Measurements from ENCODE around the gene KRTAP10-1.

The KRTAP10-1 gene

DNA sequence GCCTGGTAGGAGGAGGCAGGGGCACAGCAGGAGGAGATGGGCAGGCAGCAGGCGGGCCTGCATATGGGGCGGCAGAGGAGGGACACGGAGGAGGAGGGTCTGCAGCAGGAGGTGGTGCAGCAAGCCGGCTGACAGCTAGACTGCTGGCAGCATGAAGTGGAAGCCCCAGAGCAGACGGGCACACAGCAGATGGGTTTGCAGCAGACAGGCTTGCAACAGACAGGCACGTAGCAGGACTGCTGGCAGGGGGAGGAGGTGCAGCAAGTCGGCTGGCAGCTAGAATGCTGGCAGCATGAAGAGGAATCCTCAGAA, 39.8 kb upstream of the KRTAP10-1 start:
- TF ChIP-seq, protein P1, sequence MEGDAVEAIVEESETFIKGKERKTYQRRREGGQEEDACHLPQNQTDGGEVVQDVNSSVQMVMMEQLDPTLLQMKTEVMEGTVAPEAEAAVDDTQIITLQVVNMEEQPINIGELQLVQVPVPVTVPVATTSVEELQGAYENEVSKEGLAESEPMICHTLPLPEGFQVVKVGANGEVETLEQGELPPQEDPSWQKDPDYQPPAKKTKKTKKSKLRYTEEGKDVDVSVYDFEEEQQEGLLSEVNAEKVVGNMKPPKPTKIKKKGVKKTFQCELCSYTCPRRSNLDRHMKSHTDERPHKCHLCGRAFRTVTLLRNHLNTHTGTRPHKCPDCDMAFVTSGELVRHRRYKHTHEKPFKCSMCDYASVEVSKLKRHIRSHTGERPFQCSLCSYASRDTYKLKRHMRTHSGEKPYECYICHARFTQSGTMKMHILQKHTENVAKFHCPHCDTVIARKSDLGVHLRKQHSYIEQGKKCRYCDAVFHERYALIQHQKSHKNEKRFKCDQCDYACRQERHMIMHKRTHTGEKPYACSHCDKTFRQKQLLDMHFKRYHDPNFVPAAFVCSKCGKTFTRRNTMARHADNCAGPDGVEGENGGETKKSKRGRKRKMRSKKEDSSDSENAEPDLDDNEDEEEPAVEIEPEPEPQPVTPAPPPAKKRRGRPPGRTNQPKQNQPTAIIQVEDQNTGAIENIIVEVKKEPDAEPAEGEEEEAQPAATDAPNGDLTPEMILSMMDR (conservative IDR thresholded peaks at IDR 0.05): no peak
- TF ChIP-seq ZFX (IDR thresholded peaks at IDR 0.05): no peak
- no peak overlapping the region for H3K27ac ChIP-seq

DNA sequence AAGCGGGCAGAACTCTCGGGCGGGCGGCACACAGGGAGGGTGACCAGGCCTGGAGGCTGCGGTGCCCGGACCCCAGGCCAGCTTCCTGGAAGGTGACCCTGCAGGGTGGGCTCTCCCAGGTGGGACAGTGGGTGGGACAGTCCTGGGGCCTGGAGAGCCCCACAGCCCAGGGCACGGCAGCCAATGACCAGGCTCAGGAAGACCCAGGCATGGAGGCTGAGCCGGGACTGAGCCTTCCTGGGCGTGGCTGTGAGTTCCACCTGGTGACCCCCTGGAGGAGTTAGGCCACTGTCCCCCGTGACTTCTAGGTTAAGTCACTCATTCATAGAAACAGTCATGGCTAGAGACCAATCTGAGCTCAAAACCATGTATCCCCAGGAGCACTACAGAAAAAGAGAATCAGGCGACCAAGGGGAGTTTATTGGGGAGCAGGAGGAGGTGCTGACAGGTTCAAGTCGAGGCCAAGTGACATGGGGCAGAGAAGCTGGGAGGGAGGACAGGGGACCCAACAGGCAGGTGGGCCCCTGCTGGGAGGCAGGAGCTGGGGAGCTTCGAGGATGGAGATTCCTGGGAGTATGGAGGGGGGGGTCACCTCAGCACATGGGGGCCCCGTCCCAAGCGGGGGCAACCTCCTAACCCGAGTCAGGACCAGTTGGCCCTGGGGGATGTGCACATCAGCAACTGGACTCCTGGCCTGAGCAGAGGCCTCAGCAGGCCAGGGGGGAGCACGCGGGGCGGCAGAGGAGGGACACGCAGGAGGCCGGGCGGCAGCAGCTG, 39.2 kb upstream of the KRTAP10-1 start:
- TF ChIP-seq ZFX (IDR thresholded peaks at IDR 0.05): no peak
- TF ChIP-seq, protein P1 (conservative IDR thresholded peaks at IDR 0.05): no peak

DNA sequence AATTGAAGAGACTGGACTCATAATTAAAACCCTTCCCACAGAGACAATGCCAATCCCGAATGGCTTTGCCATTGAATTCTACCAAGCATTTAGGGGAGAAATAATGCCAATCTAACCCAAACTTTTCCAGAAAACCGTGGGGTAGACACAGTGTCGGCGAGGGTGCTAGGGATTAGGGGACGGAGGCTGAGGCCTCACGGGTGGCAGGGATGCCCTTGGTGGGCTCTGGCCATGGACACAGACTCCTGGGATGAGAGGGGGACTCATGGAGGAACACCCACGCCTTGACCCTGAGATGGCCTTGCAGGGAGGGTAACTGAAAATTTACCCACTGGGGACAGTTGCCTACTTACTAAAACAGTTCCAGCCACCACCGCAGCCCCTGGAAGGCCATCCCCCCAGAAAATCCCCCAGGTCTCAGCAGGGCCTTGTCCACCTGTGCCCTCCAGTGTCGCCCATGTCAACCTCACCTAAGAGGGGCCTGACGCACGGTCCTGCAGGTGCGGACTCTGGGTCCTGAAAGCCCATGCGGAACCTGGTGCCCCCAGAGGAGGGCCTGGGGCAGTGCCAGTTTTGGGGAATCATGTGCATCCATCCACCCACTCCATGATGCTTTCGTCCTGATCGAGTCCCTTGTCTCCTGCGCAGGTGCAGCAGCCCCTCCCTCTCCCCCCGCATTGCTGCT, 38.5 kb upstream of the KRTAP10-1 start:
- TF ChIP-seq, protein P1 (conservative IDR thresholded peaks at IDR 0.05): no peak
- TF ChIP-seq ZFX (IDR thresholded peaks at IDR 0.05): no peak
- no peak overlapping the region for H3K27ac ChIP-seq

More for the DNA sequence above, 39.2 kb upstream of the KRTAP10-1 start:
- no peak overlapping the region for H3K27ac ChIP-seq

DNA sequence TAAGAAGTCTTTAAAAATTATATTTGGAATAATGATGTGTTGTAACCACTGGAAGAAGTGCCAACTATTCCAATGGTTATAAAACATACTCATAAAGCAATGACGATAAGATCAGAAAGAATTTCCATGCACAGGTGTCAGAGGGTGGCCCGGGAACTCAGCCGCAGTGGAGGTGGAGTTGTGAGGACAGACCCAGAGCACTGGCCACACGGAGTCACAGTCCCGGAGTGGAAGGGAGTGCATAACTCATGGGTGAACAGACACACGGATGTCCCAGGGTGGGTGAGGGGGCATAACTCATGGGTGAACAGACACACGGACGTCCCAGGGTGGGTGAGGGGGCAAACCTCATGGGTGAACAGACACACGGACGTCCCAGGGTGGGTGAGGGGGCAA, 36.0 kb upstream of the KRTAP10-1 start:
- TF ChIP-seq, protein P1 (conservative IDR thresholded peaks at IDR 0.05): no peak
- no peak for TF ChIP-seq ZFX (IDR thresholded peaks at IDR 0.05)
- H3K27ac ChIP-seq: no peak overlapping the region

DNA sequence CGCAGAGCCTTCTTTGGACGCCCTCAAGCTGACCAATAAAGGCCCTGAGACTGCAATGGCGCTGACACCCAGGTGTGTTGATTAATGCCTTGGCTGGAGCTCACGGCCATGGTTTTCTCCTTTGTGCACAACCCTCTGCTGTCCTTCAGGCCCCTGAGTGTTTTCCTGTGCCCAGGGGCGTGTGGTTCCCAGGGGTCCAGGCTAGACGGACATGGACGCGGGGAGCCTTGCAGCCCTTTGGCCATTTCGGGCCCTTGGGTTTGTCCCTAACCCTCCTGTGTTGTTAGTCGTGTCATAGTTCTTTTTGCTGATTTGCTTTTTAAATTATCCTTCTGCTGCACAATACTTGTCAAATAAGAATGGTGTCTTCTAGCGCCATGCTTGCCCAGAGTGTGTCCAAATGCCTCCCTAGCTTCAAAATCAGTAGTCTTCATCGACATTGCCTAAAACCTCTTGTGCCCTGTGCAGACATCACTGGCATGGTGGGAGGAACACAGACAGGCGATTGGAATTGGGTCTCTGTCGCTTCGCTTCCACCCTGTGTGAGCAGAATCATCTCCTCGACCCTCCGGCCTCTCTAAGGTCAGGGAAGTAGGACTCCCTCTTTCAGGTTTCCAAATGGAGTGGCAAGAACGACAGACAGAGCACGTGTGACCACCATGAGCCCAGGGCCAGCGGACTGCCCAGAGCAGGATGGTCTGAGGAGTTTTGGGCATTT, 35.5 kb upstream of the KRTAP10-1 start:
- TF ChIP-seq, protein P1 (conservative IDR thresholded peaks at IDR 0.05): no peak
- no peak overlapping the region for H3K27ac ChIP-seq

DNA sequence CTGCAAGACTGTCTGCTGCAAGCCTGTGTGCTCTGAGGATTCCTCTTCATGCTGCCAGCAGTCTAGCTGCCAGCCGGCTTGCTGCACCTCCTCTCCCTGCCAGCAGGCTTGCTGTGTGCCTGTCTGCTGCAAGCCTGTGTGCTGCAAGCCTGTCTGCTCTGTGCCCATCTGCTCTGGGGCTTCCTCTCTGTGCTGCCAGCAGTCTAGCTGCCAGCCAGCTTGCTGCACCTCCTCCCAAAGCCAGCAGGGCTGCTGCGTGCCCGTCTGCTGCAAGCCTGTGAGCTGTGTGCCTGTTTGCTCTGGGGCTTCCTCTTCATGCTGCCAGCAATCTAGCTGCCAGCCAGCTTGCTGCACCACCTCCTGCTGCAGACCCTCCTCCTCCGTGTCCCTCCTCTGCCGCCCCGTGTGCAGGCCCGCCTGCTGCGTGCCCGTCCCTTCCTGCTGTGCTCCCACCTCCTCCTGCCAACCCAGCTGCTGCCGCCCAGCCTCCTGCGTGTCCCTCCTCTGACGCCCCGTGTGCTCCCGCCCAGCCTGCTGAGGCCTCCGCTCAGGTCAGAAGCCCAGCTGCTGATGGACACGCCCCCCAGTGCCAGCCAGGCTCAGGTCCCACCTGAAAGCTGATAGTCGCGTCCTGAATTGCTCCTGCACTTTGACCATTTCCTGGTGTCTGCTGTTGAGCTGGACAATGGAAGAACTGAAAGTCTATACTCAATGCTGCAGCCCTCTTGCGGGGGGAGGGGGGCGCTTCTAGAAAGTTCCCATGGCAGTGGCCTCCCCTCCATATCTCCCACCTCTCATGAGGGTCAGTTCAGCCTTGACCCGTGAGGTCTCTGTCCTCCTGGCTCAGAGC, 34.7 kb upstream of the KRTAP10-1 start:
- no peak for TF ChIP-seq ZFX (IDR thresholded peaks at IDR 0.05)
- TF ChIP-seq, protein P1 (conservative IDR thresholded peaks at IDR 0.05): no peak; the same call in 1 of the 2 replicates
- peak overlapping the region; percentile 31; the same call in 1 of the 2 replicates for H3K27ac ChIP-seq

DNA sequence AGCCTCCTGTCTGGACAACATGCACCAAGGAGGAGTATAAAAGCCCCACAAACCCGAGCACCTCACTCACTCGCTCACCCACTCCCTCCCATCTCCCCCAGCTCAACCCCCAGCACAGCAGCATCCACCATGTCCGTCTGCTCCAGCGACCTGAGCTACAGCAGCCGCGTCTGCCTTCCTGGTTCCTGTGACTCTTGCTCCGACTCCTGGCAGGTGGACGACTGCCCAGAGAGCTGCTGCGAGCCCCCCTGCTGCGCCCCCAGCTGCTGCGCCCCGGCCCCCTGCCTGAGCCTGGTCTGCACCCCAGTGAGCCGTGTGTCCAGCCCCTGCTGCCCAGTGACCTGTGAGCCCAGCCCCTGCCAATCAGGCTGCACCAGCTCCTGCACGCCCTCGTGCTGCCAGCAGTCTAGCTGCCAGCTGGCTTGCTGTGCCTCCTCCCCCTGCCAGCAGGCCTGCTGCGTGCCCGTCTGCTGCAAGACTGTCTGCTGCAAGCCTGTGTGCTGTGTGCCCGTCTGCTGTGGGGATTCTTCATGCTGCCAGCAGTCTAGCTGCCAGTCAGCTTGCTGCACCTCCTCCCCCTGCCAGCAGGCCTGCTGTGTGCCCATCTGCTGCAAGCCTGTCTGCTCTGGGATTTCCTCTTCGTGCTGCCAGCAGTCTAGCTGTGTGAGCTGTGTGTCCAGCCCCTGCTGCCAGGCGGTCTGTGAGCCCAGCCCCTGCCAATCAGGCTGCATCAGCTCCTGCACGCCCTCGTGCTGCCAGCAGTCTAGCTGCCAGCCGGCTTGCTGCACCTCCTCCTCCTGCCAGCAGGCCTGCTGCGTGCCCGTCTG, 33.8 kb upstream of the KRTAP10-1 start, which contains the start of gene KRTAP10-4:
KRTAP10-4 (plus strand) TSS at position 100 of the 827 bp plus-strand sequence; CDS start at position 130, 30 bp downstream.
- H3K27ac ChIP-seq: peak within 1 kb of the TSS; percentile 31; the same call in 1 of the 2 replicates
